RWPE1 (cell line): ENCODE data around the gene BLM.

ENCODE experiments used
- CTCF ChIA-PET: fragments of 350-600 bp; sonication (Branson Sonifier 250); formaldehyde crosslinking; extraction: SDS; loops from one replicate; lab custom pipeline; 2021; lab: Yijun Ruan, JAX
- POLR2A ChIA-PET: fragments of 400-600 bp; formaldehyde crosslinking; extraction: SDS; loops from one replicate; lab custom pipeline; 2020; ENCODE audit warnings: antibody characterized with exemption; ENCODE audit not compliant: low non-redundant PET; lab: Yijun Ruan, JAX
- DNase-seq: peaks from one replicate; pipeline ENCODE4 v3.0.0; 2012; ENCODE audit warnings: low spot score
- H3K27ac ChIP-seq: fragments of 450-650 bp; 2 replicates; pipeline ENCODE4 v1.5.1; 2017
- CTCF ChIP-seq: fragments of 450-650 bp; conservative IDR thresholded peaks from 2 replicates; pipeline ENCODE4 v1.5.1; 2017; ENCODE audit warnings: low read depth, mild to moderate bottlenecking

BLM gene

GRCh38 chr15:90865702-90866101, 148.6 kb downstream of the BLM start:
- POLR2A ChIA-PET: no interaction called here
- CTCF ChIA-PET: interaction anchor here (0.6 kb wide), 1 partner anchor 17 kb away, joined by 5 read pairs; no protein-coding TSS in a partner anchor
- H3K27ac ChIP-seq: no peak overlapping the region
- no peak for TF ChIP-seq CTCF
- DNase-seq: no peak
